ENCODE measurements around the gene PLAAT5. TPM values are rescaled to one million over a fixed set of nuclear protein-coding genes. Genes with fewer than 3 reads are reported as not detected.
A peak's percentile ranks its signal among the peaks of the same experiment; 100 is the strongest.

PLAAT5 gene
- total RNA-seq, 1 donor from 2014 or later, result not detected

- ChIA-PET POLR2A (no interaction called here), CTCF (no interaction called here)
- Mint-ChIP-seq H3K36me3 (ENCODE audit: low read depth) (peaks cover 8% of the 10 kb centered on the region), H3K9me3 (peaks cover 17% of the 10 kb centered on the region), H3K4me1 (peaks cover 1% of the 10 kb centered on the region), H3K27ac (no peak overlapping the region), H3K27me3 (peaks cover 47% of the 10 kb centered on the region), H3K4me3 (no peak overlapping the region)
- no peak for TF ChIP-seq CTCF (IDR thresholded peaks at IDR 0.05)
- ATAC-seq (ENCODE audit: low read depth), result no peak
- intact Hi-C loops (cut with micrococcal nuclease), result loop anchor here (10.0 kb wide), 1 partner anchor 69 kb away; no protein-coding TSS in a partner anchor
- DNase-seq, result no peak
These were observed 5.2 kb downstream of the PLAAT5 start for GRCh38 chr11:63485777-63486176.

- POLR2A ChIA-PET, result interaction anchor here (1.2 kb wide), 1 partner anchor 156 kb away, joined by 4 read pairs; no protein-coding TSS in a partner anchor
- Mint-ChIP-seq H3K36me3 (ENCODE audit: low read depth) (peaks cover 5% of the 10 kb centered on the region), H3K27me3 (peaks cover 43% of the 10 kb centered on the region), H3K4me3 (no peak overlapping the region), H3K27ac (no peak overlapping the region), H3K9me3 (peaks cover 14% of the 10 kb centered on the region), H3K4me1 (no peaks in the 10 kb centered on the region)
- DNase-seq (no peak), ATAC-seq (ENCODE audit: low read depth) (no peak)
- TF ChIP-seq CTCF (IDR thresholded peaks at IDR 0.05), result no peak
- intact Hi-C loops (cut with micrococcal nuclease), result loop anchor here (10.0 kb wide), 1 partner anchor 75 kb away; no protein-coding TSS in a partner anchor
- CTCF ChIA-PET, result interaction anchor here (0.9 to 4.7 kb wide), 10 partner anchors 12 to 462 kb away, joined by 3 to 148 read pairs (median 4); partner anchors contain the start of gene PLAAT4
These were observed 10.9 kb downstream of the PLAAT5 start for GRCh38 chr11:63480039-63480438.

- Mint-ChIP-seq H3K27me3 (peaks cover 33% of the 10 kb centered on the region), H3K36me3 (ENCODE audit: low read depth) (peaks cover 3% of the 10 kb centered on the region), H3K9me3 (peaks cover 5% of the 10 kb centered on the region), H3K4me1 (no peaks in the 10 kb centered on the region), H3K27ac (no peak overlapping the region), H3K4me3 (no peak overlapping the region)
- ATAC-seq (ENCODE audit: low read depth), result peak; percentile 31
- CTCF ChIA-PET, result interaction anchor here (0.6 to 4.7 kb wide), 16 partner anchors 11 to 467 kb away, joined by 3 to 148 read pairs (median 4); partner anchors contain the start of genes PLAAT4 and PLAAT5
- no peak for DNase-seq
- POLR2A ChIA-PET, result interaction anchor here (1.2 kb wide), 1 partner anchor 157 kb away, joined by 4 read pairs; no protein-coding TSS in a partner anchor
- intact Hi-C loops (cut with micrococcal nuclease), result loop anchor here (1.0 to 10.0 kb wide), 4 partner anchors 157 to 668 kb away; no protein-coding TSS in a partner anchor
- TF ChIP-seq CTCF (IDR thresholded peaks at IDR 0.05), result peak; percentile 32
These were observed 12.1 kb downstream of the PLAAT5 start for GRCh38 chr11:63478896-63479295.

GRCh38 chr11:63476618-63477017, 14.3 kb downstream of the PLAAT5 start:
- DNase-seq, result no peak
- POLR2A ChIA-PET, result no interaction called here
- Mint-ChIP-seq H3K9me3 (peaks cover 8% of the 10 kb centered on the region), H3K27me3 (peaks cover 19% of the 10 kb centered on the region), H3K4me3 (no peak overlapping the region), H3K27ac (no peak overlapping the region), H3K36me3 (ENCODE audit: low read depth) (peaks cover 3% of the 10 kb centered on the region), H3K4me1 (no peaks in the 10 kb centered on the region)
- TF ChIP-seq CTCF (IDR thresholded peaks at IDR 0.05), result no peak
- CTCF ChIA-PET, result no interaction called here
- intact Hi-C loops (cut with micrococcal nuclease), result loop anchor here (5.0 to 10.0 kb wide), 2 partner anchors 468 to 671 kb away; no protein-coding TSS in a partner anchor
- no peak for ATAC-seq (ENCODE audit: low read depth)

- ATAC-seq (ENCODE audit: low read depth) (no peak), DNase-seq (no peak)
- H3K4me1 Mint-ChIP-seq, result no peaks in the 10 kb centered on the region
- ChIA-PET POLR2A (no interaction called here), CTCF (no interaction called here)
- H3K27me3 Mint-ChIP-seq, result peaks cover 14% of the 10 kb centered on the region
- no peak for TF ChIP-seq CTCF (IDR thresholded peaks at IDR 0.05)
- H3K27ac Mint-ChIP-seq, result no peak overlapping the region
- H3K9me3 Mint-ChIP-seq, result peaks cover 16% of the 10 kb centered on the region
- intact Hi-C loops (cut with micrococcal nuclease), result loop anchor here (10.0 kb wide), 1 partner anchor 472 kb away; no protein-coding TSS in a partner anchor
- H3K4me3 Mint-ChIP-seq, result no peak overlapping the region
- H3K36me3 Mint-ChIP-seq (ENCODE audit: low read depth), result peaks cover 3% of the 10 kb centered on the region
These were observed 18.6 kb downstream of the PLAAT5 start for GRCh38 chr11:63472372-63472771.

Measured in activated B cell treated with CpG ODN at 0.5 μM for 24 hours (primary cell).